HG02588 (cell line): ENCODE measurements around the gene OR52W1.
A peak's percentile ranks its signal among the peaks of the same experiment; 100 is the strongest.

Experiments
- ATAC-seq: cut with Tn5 transposase; IDR thresholded peaks from one replicate; pipeline ENCODE4 v1.9.1; 2021; ENCODE audit warnings: mild to moderate bottlenecking, moderate library complexity; ENCODE audit not compliant: unreplicated experiment

OR52W1 gene, protein sequence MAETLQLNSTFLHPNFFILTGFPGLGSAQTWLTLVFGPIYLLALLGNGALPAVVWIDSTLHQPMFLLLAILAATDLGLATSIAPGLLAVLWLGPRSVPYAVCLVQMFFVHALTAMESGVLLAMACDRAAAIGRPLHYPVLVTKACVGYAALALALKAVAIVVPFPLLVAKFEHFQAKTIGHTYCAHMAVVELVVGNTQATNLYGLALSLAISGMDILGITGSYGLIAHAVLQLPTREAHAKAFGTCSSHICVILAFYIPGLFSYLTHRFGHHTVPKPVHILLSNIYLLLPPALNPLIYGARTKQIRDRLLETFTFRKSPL

DNA sequence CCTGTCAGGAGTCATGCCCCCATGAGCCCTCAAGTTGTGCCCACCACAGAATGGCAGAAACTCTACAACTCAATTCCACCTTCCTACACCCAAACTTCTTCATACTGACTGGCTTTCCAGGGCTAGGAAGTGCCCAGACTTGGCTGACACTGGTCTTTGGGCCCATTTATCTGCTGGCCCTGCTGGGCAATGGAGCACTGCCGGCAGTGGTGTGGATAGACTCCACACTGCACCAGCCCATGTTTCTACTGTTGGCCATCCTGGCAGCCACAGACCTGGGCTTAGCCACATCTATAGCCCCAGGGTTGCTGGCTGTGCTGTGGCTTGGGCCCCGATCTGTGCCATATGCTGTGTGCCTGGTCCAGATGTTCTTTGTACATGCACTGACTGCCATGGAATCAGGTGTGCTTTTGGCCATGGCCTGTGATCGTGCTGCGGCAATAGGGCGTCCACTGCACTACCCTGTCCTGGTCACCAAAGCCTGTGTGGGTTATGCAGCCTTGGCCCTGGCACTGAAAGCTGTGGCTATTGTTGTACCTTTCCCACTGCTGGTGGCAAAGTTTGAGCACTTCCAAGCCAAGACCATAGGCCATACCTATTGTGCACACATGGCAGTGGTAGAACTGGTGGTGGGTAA lies at the start of gene OR52W1:
Gene OR52W1 (plus strand): TSS at position 51 of the 637 bp plus-strand sequence. CDS start 0 bp downstream, at position 51.
- no peak for ATAC-seq

DNA sequence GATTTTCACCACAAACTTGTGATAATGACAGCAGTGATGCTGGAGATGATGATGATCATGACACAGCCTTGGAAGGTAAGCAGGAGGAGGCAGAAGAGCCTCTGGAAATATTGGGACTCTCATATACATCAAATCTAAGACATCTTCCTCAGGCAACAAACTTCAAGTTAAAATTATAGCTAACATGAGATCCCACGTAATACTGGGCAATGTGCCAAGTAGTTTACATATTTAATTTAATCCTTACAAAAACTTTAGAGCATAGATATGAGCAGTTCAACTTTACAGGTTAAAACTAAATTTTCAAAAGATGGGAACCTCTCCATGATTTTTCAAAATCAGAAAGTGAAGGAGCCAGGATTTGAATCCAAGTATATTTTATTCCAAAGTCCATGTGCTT lies 47.9 kb upstream of the OR52W1 start:
- ATAC-seq = no peak

DNA sequence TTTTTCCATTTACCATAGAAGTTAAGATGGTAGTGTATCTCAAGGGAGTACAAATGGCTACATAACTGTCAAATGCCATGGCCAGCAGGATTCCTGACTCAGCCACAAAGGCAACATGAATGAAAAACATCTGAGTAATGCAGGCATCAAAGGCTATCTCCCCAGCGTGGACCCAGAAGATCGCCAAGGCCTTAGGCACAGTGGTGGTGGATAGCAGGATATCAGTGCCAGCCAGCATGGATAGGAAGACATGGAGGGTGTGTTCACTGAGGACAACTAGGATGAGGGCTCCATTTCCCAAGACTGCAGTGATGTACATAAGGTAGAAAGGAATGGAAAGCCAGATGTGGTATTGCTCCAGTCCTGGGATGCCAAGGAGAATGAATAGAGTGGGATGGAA lies 46.9 kb upstream of the OR52W1 start:
- ATAC-seq = no peak

DNA sequence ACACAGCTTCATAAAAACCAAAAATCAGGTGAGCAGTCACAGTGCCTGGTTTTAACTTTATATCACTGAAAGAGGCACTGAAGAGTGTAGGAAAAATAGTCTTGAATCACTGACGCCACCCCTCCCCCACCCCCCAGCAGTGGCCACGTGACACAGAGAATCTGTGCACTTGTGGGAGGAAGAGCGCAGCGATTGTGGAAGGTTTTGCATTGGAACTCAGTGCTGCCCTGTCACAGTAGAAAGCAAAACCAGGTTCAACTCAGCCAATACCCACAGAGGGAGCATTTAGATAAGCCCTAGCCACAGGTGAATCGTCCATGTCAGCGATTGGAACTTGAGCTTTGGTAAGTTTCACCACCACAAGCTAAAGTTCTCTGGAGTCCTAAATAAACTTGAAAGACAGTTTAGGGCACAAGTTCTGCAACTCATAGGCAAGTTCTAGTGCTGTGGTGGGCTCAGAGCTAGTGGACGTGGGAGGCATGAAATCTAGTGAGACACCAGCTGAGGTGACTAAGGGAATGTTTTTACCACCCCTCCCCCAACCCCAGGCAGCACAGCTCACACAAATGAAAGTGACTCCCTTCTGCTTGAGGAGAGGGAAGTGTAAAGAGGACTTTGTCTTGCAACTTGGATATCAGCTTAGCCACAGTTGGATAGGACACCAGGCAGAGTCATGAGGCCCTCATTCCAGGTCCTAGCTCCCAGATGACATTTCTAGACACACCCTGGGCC lies 42.2 kb upstream of the OR52W1 start:
- ATAC-seq = no peak

DNA sequence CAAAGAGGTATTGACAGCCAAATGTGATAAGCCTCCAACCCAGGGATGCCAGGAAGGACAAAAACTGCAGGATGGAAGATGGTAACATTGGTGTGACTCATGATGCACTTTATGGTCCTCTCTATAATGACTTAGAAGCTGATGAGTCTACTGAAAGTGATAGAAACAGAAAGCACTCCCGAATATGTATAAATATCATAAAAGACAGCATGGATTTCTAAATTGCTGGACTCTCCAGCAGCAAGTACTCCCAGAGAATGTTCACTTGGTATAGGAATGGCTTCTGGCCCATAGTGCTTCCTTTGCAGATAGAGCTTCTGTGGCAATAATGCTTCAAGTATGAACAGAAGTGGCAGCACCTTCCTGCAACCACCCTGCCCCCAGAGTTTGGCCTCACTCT lies 28.8 kb upstream of the OR52W1 start, which contains the start of gene OR52B2:
Gene OR52B2 (minus strand): TSS at position 101 of the 400 bp plus-strand sequence. CDS start 0 bp downstream, at position 101.
- ATAC-seq = no peak

DNA sequence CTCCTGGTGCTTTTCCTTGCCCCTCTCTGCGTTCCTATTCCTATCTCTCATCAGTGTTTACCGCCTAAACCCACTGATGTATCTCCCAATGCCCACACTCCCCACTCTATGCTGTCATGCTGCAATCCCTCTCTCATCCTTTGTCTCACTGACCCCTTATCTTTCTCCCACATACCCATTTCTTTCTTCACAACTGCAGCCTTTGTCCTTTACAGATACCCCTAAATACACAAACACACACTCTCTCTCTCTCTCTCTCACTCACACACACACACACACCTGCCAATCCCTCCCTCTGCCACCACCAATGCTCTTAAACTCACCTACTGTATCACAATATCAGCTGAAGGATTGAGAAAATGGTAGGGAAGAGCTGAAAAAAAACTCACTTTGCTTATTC lies 23.6 kb upstream of the OR52W1 start:
- ATAC-seq = no peak

DNA sequence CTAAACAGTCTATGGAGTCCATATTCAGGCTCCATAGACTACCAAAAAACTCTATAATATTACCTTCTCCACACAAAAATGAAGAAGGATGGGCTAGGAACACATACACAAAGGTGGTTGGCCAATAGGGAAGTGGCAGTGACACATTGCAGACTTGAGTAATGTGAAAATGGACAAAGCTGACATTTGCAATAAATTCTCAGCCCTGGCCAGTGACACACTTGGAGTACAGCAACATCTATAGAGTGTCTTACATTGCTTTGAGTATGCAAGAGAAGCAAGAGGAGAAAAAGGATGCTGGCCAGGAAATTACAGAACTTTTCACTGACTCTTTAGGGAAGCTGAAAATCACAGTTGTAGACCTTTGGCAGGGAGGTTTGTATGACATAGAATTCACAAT lies 7.3 kb upstream of the OR52W1 start:
- ATAC-seq = no peak

DNA sequence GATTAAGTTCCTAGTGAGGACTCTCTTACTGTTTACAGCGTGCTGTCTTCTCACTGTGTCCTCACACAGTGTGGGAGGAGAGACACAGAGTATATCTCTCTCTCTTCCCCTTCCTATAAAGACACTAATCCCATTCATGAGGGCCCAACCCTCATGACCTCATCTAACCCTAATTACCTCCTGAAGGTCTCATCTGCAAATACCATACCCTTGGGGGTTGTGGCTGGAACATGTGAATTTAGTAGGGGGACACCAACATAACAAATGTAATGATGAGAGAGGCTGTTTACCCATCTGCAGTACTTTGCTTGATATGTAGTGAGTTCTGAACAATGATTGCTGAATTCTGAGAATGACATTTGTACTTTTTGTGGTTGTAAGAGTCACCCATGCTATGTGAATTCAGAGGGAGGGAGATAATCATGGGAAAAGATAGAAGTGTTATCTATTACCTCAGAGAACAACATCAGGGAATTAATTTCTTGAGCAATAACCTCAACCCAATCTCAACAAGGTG lies 4.9 kb upstream of the OR52W1 start:
- no peak for ATAC-seq

DNA sequence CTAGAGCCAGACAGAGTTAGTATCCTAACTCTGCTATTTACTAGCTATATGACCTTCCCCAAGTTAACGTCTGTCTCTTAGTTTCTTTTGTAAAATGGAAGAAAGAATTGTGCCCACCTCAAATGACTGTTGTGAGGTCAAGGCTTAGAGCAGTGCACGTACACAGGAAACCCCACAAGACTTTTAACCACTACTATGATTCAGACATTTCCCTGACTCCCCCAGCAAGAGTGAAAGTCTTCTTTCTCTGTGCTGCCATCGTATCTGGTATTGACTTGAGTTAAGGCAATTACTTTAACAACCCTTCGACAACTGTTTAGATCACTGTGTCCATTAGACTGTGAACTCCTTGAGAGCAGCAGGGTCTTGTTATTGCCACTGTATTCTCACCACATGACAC lies 2.6 kb upstream of the OR52W1 start:
- no peak for ATAC-seq

DNA sequence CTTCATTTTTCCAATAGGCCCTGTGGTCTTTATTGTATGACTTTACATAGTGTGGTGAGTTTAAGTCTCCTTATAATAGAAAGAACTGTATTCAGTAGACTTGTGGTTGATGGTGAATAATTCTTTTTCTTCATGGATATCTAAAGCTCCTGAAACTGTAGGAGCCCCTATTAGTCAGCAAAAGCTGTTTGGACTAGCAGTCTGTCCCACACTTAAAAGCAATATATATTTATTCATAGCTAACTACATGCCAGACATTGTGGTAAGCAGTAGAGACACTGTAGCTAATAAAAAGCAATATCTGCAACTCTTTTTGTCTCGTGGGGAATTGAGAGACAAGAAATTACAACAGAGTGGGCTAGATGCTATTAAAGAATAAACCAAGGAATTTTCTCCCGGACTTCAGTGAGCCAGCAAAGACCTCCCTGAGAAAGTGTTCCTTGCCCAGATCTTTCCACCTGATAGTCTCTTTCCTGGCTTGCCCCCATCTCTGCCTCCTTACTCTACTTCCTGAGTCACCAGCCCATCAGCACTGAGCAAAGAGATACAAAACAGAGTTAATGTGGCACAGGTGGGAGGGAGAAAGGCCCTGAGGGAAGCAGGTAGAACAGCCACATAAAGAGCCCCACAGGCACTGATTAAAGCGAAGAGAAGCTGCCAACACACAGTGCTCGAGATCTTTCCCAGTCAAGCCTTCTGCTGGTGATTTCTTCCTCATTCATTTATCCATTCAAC lies 1.4 kb upstream of the OR52W1 start:
- no peak for ATAC-seq

DNA sequence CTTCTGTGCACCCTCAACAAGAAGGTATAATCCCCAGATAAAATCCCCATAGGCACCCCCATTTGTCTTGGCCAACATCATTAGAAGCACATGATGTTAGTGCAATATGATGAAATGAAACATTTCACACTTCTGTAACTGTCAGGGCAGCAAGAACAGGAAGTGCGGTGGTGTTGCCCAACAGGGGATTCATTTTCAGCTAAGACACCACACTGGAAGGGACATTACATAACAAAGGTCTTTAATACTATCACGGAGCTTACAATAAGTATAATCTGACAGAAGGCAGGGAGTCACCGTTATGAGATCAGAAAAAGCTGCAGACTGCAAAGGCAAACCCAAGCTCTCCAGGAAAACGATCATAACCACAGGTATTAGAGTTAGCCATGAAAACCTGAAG lies 2.0 kb downstream of the OR52W1 start:
- ATAC-seq = no peak

DNA sequence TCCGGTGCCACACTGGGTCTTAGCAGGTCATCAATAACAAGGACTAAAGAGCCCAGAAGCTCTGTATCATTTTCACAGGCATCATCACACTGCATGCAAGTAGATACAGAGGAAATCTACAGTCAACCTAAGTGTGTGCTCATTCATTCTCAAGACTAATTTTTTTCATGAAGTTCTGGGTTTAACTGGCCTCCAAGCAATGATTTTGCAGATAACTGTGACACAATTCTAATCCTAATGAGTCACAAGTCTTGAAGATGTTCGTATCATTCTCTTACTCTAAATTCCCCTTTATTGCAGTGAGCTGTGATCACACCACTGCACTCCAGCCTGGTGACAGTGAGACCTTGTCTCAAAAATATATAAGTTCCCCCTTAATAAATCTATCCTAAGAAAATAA lies 2.5 kb downstream of the OR52W1 start:
- ATAC-seq = no peak

DNA sequence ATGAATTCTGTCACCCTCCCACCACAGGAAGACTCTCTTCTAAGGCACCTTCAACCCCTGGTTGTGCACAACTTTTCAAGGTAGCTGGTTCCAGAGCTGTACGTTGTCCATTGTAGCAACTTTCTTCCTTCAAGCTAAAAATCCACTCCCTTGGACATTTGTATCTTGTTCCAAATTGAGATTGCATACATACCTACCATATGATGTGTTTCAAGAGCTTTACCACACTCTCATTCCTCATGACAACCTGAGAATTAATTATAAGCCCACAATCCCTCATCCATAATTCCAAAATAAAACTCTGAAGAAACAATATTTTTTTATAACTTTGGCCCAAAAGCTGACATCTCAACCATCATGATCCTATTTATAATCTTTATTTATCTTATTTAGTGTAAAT lies 3.0 kb downstream of the OR52W1 start:
- ATAC-seq = no peak

DNA sequence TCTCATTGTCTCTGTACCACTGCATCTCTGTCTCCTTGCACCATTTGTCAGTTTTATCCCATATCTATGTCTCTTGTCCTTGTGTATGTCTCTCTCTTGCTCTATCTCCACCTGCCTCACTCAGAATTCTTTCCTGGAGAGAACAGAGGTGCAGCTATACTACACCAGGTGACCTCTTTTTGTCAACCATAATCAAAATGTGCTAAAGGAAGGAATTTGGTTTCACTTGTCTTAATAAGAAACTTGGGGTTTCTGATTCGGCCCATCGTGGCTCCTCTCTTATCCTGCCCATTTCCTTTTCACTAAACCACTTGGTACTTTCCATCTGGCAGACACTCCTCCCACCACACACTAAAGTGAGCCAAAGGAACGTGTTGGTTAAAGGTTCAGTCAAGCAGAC lies 4.3 kb downstream of the OR52W1 start:
- ATAC-seq = peak; percentile 85

DNA sequence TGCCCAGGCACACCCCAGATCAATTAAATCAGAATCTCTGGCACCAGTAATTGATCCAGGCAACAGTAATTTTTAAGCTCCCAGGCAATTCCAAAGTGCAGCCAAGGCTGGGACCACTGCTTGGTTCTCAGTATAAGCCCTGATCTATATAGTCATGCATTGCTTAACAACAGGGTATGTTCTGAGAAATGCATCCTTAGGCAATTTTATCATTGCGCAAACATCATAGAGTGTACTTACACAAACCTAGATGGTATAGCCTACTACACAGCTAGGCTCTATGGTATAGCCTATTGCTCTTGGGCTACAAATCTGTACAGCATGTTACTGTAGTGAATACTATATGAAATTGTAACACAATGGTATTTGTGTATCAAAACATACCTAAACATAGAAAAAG lies 5.7 kb downstream of the OR52W1 start:
- ATAC-seq = no peak

DNA sequence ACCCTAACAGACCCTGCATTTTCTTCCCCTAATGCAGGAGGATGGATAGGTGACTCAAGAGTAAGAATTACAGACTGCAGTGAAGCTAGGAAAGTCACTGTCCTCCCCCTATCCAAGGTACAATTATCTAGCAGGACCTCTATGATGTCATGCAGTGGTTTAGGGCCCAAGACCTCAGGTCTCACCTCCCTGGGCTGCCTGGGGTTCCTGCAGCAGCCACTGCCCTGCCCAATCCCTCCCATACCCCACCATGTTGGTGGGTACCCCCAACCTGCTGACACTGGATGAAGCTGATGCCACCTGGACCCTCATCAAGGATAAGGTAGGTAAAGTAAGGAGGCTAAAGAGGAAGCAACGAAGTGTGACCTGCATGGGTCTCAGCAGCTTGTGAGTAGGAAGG lies 6.3 kb downstream of the OR52W1 start, which contains the start of gene C11orf42:
Gene C11orf42 (plus strand): TSS at position 192 of the 400 bp plus-strand sequence. CDS start 59 bp downstream, at position 251.
- ATAC-seq = no peak

DNA sequence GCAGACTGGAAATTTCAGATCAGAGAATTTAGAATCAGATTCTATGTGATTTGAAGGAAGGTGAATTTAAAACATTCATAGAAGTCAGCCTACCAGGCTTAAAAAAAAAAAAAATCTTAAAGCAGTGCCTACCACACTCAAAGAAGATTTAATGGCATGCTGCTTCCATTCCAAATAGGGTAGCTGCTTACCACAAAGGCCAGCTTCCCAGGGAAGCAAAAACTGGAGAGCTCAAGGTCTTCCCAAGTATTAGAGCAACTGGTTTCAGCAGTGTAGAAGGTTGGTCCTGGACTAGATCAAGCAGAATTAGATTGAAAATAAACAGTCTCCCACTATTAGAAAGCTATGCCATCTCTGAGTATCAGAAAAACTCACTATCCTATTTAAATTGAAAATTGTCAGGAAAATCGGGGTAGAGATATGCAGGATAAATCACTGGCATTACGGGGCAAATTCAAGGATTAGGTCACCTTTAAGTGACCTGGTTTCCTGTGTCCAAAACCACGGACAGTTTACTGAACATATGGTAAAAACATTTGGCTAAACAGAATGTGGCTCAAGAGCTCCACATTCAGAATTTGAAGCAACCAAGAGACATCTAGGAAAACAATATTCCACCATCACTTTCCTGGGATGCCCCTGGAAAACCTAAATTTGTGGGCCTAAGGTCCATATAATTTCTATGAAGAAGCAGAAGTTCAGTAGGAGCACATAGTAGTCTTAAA lies 7.6 kb downstream of the OR52W1 start:
- ATAC-seq = no peak

DNA sequence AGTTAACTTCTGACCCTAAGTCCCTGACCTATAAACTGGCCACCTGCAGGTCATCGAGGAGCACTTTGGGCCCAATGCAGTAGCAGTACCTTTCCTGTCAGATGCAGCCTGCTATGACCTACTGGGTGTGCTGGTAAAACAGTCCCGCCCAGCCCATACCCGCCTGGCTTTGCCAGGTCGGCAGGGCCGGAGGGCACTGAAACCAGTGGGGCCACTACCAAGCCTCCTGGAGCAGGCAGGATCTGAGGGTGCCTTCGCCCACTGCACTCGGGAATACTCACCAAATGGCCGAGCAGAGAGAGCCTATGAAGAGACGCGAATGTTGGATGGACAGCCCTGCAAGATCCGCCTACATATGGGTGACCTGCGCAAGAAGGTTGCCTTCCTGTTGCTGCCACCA lies 10.8 kb downstream of the OR52W1 start:
- no peak for ATAC-seq

DNA sequence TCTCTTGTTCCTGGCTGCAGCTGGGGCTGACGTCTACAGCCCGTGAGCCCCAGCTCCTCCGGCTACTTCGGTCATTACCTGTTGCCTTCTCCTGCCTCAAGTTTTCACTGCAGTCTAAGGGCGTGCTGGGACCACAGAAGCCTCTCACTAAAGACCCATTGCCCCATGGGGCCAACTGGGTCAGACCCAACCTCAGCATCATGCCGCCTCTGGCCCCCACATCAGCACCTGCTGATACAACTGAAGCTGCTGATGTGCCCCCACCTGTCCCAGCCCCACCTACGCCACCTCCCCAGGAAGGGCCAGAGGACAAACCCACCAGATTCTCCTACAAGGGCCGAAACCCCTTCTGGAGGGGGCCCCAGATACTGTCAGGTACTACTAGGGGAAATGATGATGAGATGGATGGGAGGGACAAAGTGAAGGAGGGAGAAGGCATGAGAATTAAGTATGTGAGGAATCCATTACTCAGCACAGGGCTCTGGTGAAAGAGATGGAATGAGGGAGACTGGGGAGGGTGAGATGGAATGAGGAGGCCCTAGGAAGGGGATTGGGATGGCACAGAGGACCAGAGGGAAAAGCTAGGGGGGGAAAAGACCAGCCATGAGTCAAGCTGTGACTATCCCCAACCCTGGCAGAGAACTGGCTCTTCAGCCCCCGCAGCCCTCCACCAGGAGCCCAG lies 11.4 kb downstream of the OR52W1 start:
- no peak for ATAC-seq

DNA sequence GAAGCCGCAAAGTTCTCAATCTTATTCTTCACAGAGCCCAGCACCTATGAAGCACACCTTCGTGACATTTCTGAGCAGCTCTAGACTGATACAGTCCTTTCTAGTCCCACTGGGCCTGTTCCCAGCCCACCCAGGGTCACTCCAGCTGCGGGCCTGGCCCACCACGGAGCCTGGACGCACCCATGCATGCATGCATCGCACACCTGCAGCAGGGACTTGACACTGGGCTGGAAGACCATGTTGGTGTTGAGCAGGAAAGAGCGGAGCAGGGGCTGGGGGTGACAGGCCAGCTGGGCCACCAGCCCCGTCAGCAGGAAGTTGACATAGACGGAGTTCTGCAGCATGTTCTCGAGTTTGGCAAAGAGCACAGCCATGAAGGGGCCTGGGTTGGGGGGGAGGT lies 15.5 kb downstream of the OR52W1 start:
- ATAC-seq = no peak
